Small intestine (tissue), 7 donors: ENCODE data around the gene KRTAP10-10. TPM values are rescaled to one million over a fixed set of nuclear protein-coding genes. Genes with fewer than 3 reads are reported as not detected.
"Not testable (repeated sequence)": the region's sequence is repeated elsewhere in the genome, so short reads cannot be mapped to it uniquely, and the experiment has no call there.

Experiments
- DNase-seq, 2 donors: peaks; one replicate each; pipeline versions ENCODE4 v3.0.0 to v3.0.0-alpha.2; 2013
- FAIRE-seq: peaks from 2 replicates; lab custom pipeline; 2012; peaks lifted over from hg19 to GRCh38; lab: Jason Lieb, UNC
- H3K27ac ChIP-seq, 3 donors: one replicate each; pipeline ENCODE4 v1.5.1; 2013; ENCODE audit warnings: low read length in 2 of 3, mild to moderate bottlenecking in 2 of 3, control low read depth in 1 of 3, inconsistent platforms in 1 of 3, low read depth in 1 of 3, moderate library complexity in 1 of 3
- H3K27me3 ChIP-seq, 3 donors: one replicate each; pipeline ENCODE4 v1.6.1; 2013; ENCODE audit warnings: low read length in 3 of 3, inconsistent platforms in 1 of 3; ENCODE audit not compliant: control insufficient read depth in 3 of 3, insufficient read depth in 3 of 3
- H3K36me3 ChIP-seq, 3 donors: one replicate each; pipeline ENCODE4 v1.6.1; 2013; ENCODE audit warnings: low read length in 3 of 3, inconsistent platforms in 1 of 3, low read depth in 1 of 3, mild to moderate bottlenecking in 1 of 3, moderate library complexity in 1 of 3; ENCODE audit not compliant: control insufficient read depth in 3 of 3, insufficient read depth in 2 of 3
- H3K4me1 ChIP-seq, 3 donors: one replicate each; pipeline ENCODE4 v1.6.1; 2013; ENCODE audit warnings: low read length in 2 of 3, inconsistent platforms in 1 of 3, low read depth in 1 of 3, mild to moderate bottlenecking in 1 of 3, moderate library complexity in 1 of 3; ENCODE audit not compliant: control insufficient read depth in 3 of 3, insufficient read depth in 2 of 3
- H3K4me3 ChIP-seq, 3 donors: one replicate each; pipeline ENCODE4 v1.5.1; 2013; ENCODE audit warnings: low read length in 3 of 3, control low read depth in 1 of 3, inconsistent platforms in 1 of 3, low read depth in 1 of 3, mild to moderate bottlenecking in 1 of 3, moderate library complexity in 1 of 3
- H3K9me3 ChIP-seq, 2 donors: one replicate each; pipeline ENCODE4 v1.6.1; 2013; ENCODE audit warnings: low read depth in 1 of 2, low read length in 1 of 2; ENCODE audit not compliant: control insufficient read depth in 2 of 2, insufficient read depth in 1 of 2
- WGBS, 3 donors: extraction: QIAGEN DNeasy Blood & Tissue Kit; methylation state at CpG; one replicate each; pipeline ENCODE4 v1.1.7; 2013; 5-methylcytosine and 5-hydroxymethylcytosine counted together
- polyA plus RNA-seq, 4 donors: library from polyadenylated mRNA; stranded (reverse) in 3 of 4; unstranded in 1 of 4; fragments of 200-250 nt in 3 of 4; fragments of 120-200 nt in 1 of 4; gene quantifications; one replicate each; pipeline versions ENCODE4 v1.2.1 to v1.2.3, GENCODE V29; 2013
- donor health status: healthy with polysubstance abuse.
- donor health status: control.
- donor health status: control.
- donor health status: Bipolar disorder and iron deficiency.
- donor health status: healthy.

The KRTAP10-10 gene
- polyA plus RNA-seq, 4 donors: not detected

- DNase-seq, H3K9me3 ChIP-seq, H3K27ac ChIP-seq, H3K36me3 ChIP-seq, FAIRE-seq, H3K4me1 ChIP-seq, H3K4me3 ChIP-seq: not testable (repeated sequence)
- peaks cover 0 to 12% (median 0%) of the 10 kb centered on the region in 3 donors for H3K27me3 ChIP-seq
- 51 to 65% (median 54%) methylated on average over 10 of the region's 10 CpGs for WGBS, 3 donors
These were observed 36.1 kb upstream of the KRTAP10-10 start for GRCh38 chr21:44601091-44601490.

GRCh38 chr21:44601596-44602462, 35.3 kb upstream of the KRTAP10-10 start:
- no peak overlapping the region for H3K27ac ChIP-seq
- no peak overlapping the region for H3K4me3 ChIP-seq
- no peaks in the 10 kb centered on the region for H3K4me1 ChIP-seq
- H3K27me3 ChIP-seq: peaks cover 0 to 12% (median 0%) of the 10 kb centered on the region in 3 donors
- WGBS, 3 donors: 66 to 78% (median 72%) methylated on average over 22 to 23 of the region's 23 CpGs
- FAIRE-seq: no peak
- DNase-seq: no peak
- H3K36me3 ChIP-seq: no peaks in the 10 kb centered on the region
- H3K9me3 ChIP-seq: peaks cover 0 to 8% of the 10 kb centered on the region in 2 donors

GRCh38 chr21:44602463-44602850, 34.7 kb upstream of the KRTAP10-10 start:
- no peak overlapping the region for H3K27ac ChIP-seq
- peaks cover 0 to 12% (median 0%) of the 10 kb centered on the region in 3 donors for H3K27me3 ChIP-seq
- 60 to 80% (median 68%) methylated on average over 15 to 21 of the region's 21 CpGs for WGBS, 3 donors
- FAIRE-seq (no peak), DNase-seq (no peak)
- H3K4me1 ChIP-seq: no peaks in the 10 kb centered on the region
- no peaks in the 10 kb centered on the region for H3K36me3 ChIP-seq
- H3K9me3 ChIP-seq: peaks cover 0 to 8% of the 10 kb centered on the region in 2 donors
- H3K4me3 ChIP-seq: no peak overlapping the region

DNA sequence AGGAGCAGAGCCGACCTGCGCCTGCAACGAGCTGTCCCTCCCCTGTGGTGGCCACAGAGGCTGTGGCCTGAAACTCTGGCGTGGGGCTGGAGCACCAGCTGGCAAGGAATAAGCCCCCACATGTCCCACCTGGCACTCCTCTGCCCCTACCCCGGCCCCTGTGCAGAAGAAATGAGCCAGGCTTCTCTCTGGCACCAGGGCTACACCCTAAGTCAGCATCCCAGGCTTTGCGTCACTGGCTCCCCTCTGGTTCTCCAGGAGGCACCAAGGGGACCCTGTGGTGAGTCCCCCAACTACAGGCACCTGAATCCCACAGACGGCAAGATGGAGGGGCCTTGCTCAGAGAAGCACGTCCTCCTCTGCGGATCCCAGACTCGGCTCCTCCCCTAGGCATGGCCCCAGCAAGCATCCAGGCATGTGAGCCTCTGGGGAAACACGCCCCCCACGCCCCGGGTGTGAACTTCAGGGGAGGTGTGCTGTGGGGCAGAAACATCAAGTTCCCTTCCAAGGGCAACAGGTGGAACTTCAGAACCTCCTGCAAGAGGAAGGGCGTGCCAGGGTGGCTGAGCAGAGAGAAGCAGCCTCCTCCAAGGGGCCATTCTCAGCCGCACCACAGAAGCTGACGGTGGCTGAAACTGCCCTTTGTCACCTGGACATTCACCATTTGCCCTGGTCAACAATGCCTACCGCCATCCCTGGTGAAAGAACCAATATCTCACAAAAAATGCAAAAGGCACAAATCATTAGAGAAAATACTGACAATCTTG, 33.9 kb upstream of the KRTAP10-10 start:
- 41 to 58% (median 45%) methylated on average over 17 of the region's 17 CpGs for WGBS, 3 donors
- Histone ChIP-seq H3K36me3 (no peaks in the 10 kb centered on the region), H3K27me3 (peaks cover 0 to 12% (median 0%) of the 10 kb centered on the region in 3 donors), H3K4me1 (no peaks in the 10 kb centered on the region), H3K4me3 (no peak overlapping the region), H3K9me3 (peaks cover 0 to 8% of the 10 kb centered on the region in 2 donors), H3K27ac (no peak overlapping the region)
- no peak for FAIRE-seq
- DNase-seq: no peak

GRCh38 chr21:44603911-44604310, 33.2 kb upstream of the KRTAP10-10 start:
- peaks cover 0 to 8% of the 10 kb centered on the region in 2 donors for H3K9me3 ChIP-seq
- no peaks in the 10 kb centered on the region for H3K4me1 ChIP-seq
- no peak overlapping the region for H3K27ac ChIP-seq
- DNase-seq: no peak
- H3K27me3 ChIP-seq: peaks cover 0 to 12% (median 0%) of the 10 kb centered on the region in 3 donors
- WGBS, 3 donors: 78 to 82% (median 78%) methylated on average over 8 of the region's 8 CpGs
- H3K36me3 ChIP-seq: no peaks in the 10 kb centered on the region
- FAIRE-seq: no peak
- H3K4me3 ChIP-seq: no peak overlapping the region

DNA sequence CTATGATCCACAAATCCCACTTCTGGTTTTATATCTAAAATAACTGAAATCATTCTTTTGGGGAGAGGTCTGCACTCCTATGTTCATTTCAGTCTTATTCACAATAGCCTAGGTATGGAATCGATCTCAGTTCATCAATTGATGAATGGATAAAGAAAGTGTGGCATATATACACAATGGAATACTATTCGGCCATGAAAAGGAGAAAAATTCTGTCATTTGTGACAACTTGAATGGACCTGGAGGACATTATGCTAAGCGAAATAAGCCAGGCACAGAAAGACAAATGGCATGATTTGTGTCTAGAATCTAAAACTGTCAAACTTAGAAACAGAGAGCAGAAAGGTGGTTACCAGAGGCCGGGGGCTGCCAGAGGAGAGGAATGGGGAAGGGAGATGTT, 30.7 kb upstream of the KRTAP10-10 start:
- peaks cover 0 to 18% of the 10 kb centered on the region in 2 donors for H3K9me3 ChIP-seq
- H3K4me3 ChIP-seq: no peak overlapping the region
- H3K36me3 ChIP-seq: no peaks in the 10 kb centered on the region
- H3K27ac ChIP-seq: no peak overlapping the region
- H3K4me1 ChIP-seq: no peaks in the 10 kb centered on the region
- WGBS, 3 donors: 74 to 80% (median 76%) methylated on average over 4 of the region's 4 CpGs
- peaks cover 0 to 7% (median 0%) of the 10 kb centered on the region in 3 donors for H3K27me3 ChIP-seq
- DNase-seq (no peak), FAIRE-seq (no peak)

- H3K4me1 ChIP-seq: no peaks in the 10 kb centered on the region
- no peaks in the 10 kb centered on the region for H3K36me3 ChIP-seq
- no peak overlapping the region for H3K27ac ChIP-seq
- no peaks in the 10 kb centered on the region for H3K27me3 ChIP-seq
- DNase-seq (no peak), FAIRE-seq (no peak)
- H3K9me3 ChIP-seq: peaks cover 0 to 18% of the 10 kb centered on the region in 2 donors
- no peak overlapping the region for H3K4me3 ChIP-seq
These were observed 28.0 kb upstream of the KRTAP10-10 start for GRCh38 chr21:44609193-44609592.

- 92 to 93% (median 92%) methylated on average over 7 of the region's 7 CpGs for WGBS, 3 donors
- FAIRE-seq, DNase-seq: not testable (repeated sequence)
These were observed 26.9 kb upstream of the KRTAP10-10 start for GRCh38 chr21:44610157-44610843.

More at GRCh38 chr21:44610157-44610843, 26.9 kb upstream of the KRTAP10-10 start:
- H3K4me3 ChIP-seq, H3K4me1 ChIP-seq, H3K27me3 ChIP-seq, H3K36me3 ChIP-seq, H3K27ac ChIP-seq: not testable (repeated sequence)
- H3K9me3 ChIP-seq: peaks cover 0 to 18% of the 10 kb centered on the region in 2 donors
